ENCODE results near the gene IL1R2. TPM values are rescaled to one million over a fixed set of nuclear protein-coding genes. Genes with fewer than 3 reads are reported as not detected.

Gene IL1R2
- total and polyA plus RNA-seq, 2 of the 13 experiments (the other 11 are each of a cell fraction or from before 2014, with no cell fraction given): 3.6 to 7.3 TPM

DNA sequence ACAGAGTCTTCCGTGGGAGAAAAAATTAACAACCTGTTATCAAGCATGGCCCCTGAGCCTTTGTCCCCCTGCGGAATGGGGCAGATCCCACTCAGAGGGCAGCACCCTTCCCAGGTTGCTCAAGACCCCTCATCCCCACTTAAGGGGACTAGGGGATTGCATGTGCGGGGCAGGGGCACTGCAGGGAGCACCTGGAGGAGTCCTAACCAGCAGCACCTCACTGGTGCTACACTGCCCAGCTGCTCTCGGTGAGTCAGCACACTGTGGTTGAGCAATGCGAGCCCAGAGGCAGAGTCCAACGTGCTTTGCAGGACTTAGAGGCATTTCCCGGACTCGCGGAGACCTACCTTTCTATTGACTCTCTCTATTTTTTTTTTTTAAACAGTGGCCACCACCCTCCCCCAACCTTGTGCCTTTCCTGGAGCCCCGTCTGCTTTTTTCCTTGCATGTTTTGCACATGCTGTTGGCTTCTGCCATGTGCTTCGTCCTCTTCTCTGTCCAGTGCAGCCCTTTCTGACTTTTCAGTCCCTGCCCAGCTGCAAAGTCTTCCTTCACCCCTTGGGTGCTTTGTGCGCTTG lies 74.0 kb downstream of the IL1R2 start (continued):
- TF ChIP-seq CBX5 (CRISPR knock-in tag; IDR thresholded peaks at IDR 0.05; ENCODE audit: borderline replicate concordance): peak; percentile 100
- no peak for TF ChIP-seq KAT2B (IDR thresholded peaks at IDR 0.05; ENCODE audit: borderline replicate concordance, low read depth, low read length)
- no peak for TF ChIP-seq SNAPC2 (CRISPR knock-in tag; IDR thresholded peaks at IDR 0.05)
- TF ChIP-seq, protein P1, sequence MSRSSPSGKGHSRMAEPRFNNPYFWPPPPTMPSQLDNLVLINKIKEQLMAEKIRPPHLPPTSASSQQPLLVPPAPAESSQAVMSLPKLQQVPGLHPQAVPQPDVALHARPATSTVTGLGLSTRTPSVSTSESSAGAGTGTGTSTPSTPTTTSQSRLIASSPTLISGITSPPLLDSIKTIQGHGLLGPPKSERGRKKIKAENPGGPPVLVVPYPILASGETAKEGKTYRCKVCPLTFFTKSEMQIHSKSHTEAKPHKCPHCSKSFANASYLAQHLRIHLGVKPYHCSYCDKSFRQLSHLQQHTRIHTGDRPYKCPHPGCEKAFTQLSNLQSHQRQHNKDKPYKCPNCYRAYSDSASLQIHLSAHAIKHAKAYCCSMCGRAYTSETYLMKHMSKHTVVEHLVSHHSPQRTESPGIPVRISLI (CRISPR knock-in tag; IDR thresholded peaks at IDR 0.05; ENCODE audit: borderline replicate concordance): peak; percentile 95
- TF ChIP-seq HBP1 (CRISPR knock-in tag; IDR thresholded peaks at IDR 0.05; ENCODE audit: low read depth): peak; percentile 64; the same call in 1 of the 2 replicates
- TF ChIP-seq ZNF343 (CRISPR knock-in tag; IDR thresholded peaks at IDR 0.05): peak; percentile 70; the same call in 1 of the 2 replicates
- peak; percentile 95 for TF ChIP-seq CEBPG (CRISPR knock-in tag; IDR thresholded peaks at IDR 0.05)
- TF ChIP-seq SALL2 (CRISPR knock-in tag; IDR thresholded peaks at IDR 0.05): 0 out of 2 replicates have a peak, but pooled peaks have one; percentile 43
- no peak for TF ChIP-seq TSC22D2 (CRISPR knock-in tag; IDR thresholded peaks at IDR 0.05; ENCODE audit: borderline replicate concordance)
- TF ChIP-seq ZNF446 (CRISPR knock-in tag; IDR thresholded peaks at IDR 0.05): no peak
- 0 out of 2 replicates have a peak, but pooled peaks have one; percentile 61 for TF ChIP-seq ZNF547 (CRISPR knock-in tag; IDR thresholded peaks at IDR 0.05)
- TF ChIP-seq, protein P2, sequence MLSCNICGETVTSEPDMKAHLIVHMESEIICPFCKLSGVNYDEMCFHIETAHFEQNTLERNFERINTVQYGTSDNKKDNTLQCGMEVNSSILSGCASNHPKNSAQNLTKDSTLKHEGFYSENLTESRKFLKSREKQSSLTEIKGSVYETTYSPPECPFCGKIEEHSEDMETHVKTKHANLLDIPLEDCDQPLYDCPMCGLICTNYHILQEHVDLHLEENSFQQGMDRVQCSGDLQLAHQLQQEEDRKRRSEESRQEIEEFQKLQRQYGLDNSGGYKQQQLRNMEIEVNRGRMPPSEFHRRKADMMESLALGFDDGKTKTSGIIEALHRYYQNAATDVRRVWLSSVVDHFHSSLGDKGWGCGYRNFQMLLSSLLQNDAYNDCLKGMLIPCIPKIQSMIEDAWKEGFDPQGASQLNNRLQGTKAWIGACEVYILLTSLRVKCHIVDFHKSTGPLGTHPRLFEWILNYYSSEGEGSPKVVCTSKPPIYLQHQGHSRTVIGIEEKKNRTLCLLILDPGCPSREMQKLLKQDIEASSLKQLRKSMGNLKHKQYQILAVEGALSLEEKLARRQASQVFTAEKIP (CRISPR knock-in tag; IDR thresholded peaks at IDR 0.05; ENCODE audit: borderline replicate concordance): no peak
- TF ChIP-seq ZNF841 (CRISPR knock-in tag; IDR thresholded peaks at IDR 0.05; ENCODE audit: borderline replicate concordance): no peak
- no peak for TF ChIP-seq TBX3 (IDR thresholded peaks at IDR 0.05; ENCODE audit: borderline replicate concordance)
- TF ChIP-seq, protein P3, sequence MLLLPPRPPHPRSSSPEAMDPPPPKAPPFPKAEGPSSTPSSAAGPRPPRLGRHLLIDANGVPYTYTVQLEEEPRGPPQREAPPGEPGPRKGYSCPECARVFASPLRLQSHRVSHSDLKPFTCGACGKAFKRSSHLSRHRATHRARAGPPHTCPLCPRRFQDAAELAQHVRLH (CRISPR knock-in tag; IDR thresholded peaks at IDR 0.05; ENCODE audit: borderline replicate concordance, low read depth): peak; percentile 87
- no peak for TF ChIP-seq ZNF3 (CRISPR knock-in tag; IDR thresholded peaks at IDR 0.05)
- TF ChIP-seq, protein P4, sequence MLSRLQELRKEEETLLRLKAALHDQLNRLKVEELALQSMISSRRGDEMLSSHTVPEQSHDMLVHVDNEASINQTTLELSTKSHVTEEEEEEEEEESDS (CRISPR knock-in tag; IDR thresholded peaks at IDR 0.05; ENCODE audit: borderline replicate concordance): no peak
- TF ChIP-seq PAX8 (CRISPR knock-in tag; IDR thresholded peaks at IDR 0.05; ENCODE audit: borderline replicate concordance): no peak
- TF ChIP-seq PAWR (CRISPR knock-in tag; IDR thresholded peaks at IDR 0.05; ENCODE audit: borderline replicate concordance): no peak
- no peak; the same call in 1 of the 2 replicates for TF ChIP-seq ZSCAN9 (CRISPR knock-in tag; IDR thresholded peaks at IDR 0.05; ENCODE audit: borderline replicate concordance)
- TF ChIP-seq SETDB1 (CRISPR knock-in tag; IDR thresholded peaks at IDR 0.05; ENCODE audit: borderline replicate concordance): peak; percentile 99
- TF ChIP-seq IRF2 (CRISPR knock-in tag; IDR thresholded peaks at IDR 0.05): peak; percentile 69
- TF ChIP-seq HDAC6 (IDR thresholded peaks at IDR 0.05; ENCODE audit: low read depth, low read length): no peak
- TF ChIP-seq, protein P5, sequence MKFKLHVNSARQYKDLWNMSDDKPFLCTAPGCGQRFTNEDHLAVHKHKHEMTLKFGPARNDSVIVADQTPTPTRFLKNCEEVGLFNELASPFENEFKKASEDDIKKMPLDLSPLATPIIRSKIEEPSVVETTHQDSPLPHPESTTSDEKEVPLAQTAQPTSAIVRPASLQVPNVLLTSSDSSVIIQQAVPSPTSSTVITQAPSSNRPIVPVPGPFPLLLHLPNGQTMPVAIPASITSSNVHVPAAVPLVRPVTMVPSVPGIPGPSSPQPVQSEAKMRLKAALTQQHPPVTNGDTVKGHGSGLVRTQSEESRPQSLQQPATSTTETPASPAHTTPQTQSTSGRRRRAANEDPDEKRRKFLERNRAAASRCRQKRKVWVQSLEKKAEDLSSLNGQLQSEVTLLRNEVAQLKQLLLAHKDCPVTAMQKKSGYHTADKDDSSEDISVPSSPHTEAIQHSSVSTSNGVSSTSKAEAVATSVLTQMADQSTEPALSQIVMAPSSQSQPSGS (CRISPR knock-in tag; IDR thresholded peaks at IDR 0.05): peak; percentile 77
- no peak for TF ChIP-seq ZNF709 (CRISPR knock-in tag; IDR thresholded peaks at IDR 0.05)
